NT2/D1 (cell line): ENCODE results near the gene PRG2.

ENCODE experiments used
- DNase-seq: peaks from one replicate; pipeline ENCODE4 v3.0.0-alpha.2; 2011; ENCODE audit warnings: low read depth, low spot score
- H3K27me3 ChIP-seq: 2 replicates; pipeline ENCODE4 v1.6.0; 2011; ENCODE audit warnings: mild to moderate bottlenecking; ENCODE audit not compliant: insufficient read length, insufficient read depth
- H3K36me3 ChIP-seq: 2 replicates; pipeline ENCODE4 v1.6.1; 2011; ENCODE audit warnings: mild to moderate bottlenecking, low read length, mixed read lengths; ENCODE audit not compliant: insufficient read depth, insufficient read length
- H3K4me1 ChIP-seq: 2 replicates; pipeline ENCODE4 v1.5.1; 2011; ENCODE audit not compliant: insufficient read depth, insufficient read length
- H3K4me3 ChIP-seq: 2 replicates; pipeline ENCODE4 v1.5.1; 2011; ENCODE audit warnings: low read depth; ENCODE audit not compliant: insufficient read length
- H3K9ac ChIP-seq: 2 replicates; pipeline ENCODE4 v1.6.0; 2011; ENCODE audit warnings: low read depth; ENCODE audit not compliant: insufficient read length
- H3K9me3 ChIP-seq: 2 replicates; pipeline ENCODE4 v1.5.1; 2011; ENCODE audit warnings: mild to moderate bottlenecking, low read length; ENCODE audit not compliant: insufficient read depth
- SUZ12 ChIP-seq: IDR thresholded peaks from 2 replicates; pipeline ENCODE4 v1.6.1; 2011; ENCODE audit not compliant: insufficient read length, insufficient read depth; ENCODE audit errors: extremely low read depth
- YY1 ChIP-seq: IDR thresholded peaks from 2 replicates; pipeline ENCODE4 v1.6.1; 2011; ENCODE audit not compliant: insufficient read length, insufficient read depth
- ZNF274 ChIP-seq: IDR thresholded peaks from 2 replicates; pipeline ENCODE4 v1.6.1; 2011; ENCODE audit warnings: mild to moderate bottlenecking, low read depth, low read length

PRG2 gene

GRCh38 chr11:57349491-57350274, 40.8 kb downstream of the PRG2 start:
- DNase-seq = no peak

GRCh38 chr11:57348636-57349313, 41.7 kb downstream of the PRG2 start:
- TF ChIP-seq ZNF274 = no peak
- TF ChIP-seq SUZ12 = no peak
- TF ChIP-seq YY1 = no peak
- Histone ChIP-seq H3K27me3 (peaks cover 10% of the 10 kb centered on the region), H3K36me3 (no peaks in the 10 kb centered on the region), H3K9me3 (peaks cover 13% of the 10 kb centered on the region), H3K4me3 (no peak overlapping the region), H3K9ac (no peak overlapping the region), H3K4me1 (peaks cover 18% of the 10 kb centered on the region)
- DNase-seq = no peak

More at GRCh38 chr11:57349491-57350274, 40.8 kb downstream of the PRG2 start:
- peak overlapping the region; percentile 33 for H3K4me3 ChIP-seq
- peaks cover 13% of the 10 kb centered on the region for H3K9me3 ChIP-seq
- H3K4me1 ChIP-seq = peaks cover 14% of the 10 kb centered on the region
- peaks cover 10% of the 10 kb centered on the region for H3K27me3 ChIP-seq
- peak overlapping the region; percentile 74 for H3K9ac ChIP-seq
- no peaks in the 10 kb centered on the region for H3K36me3 ChIP-seq
- no peak for TF ChIP-seq YY1
- TF ChIP-seq SUZ12 = no peak
- no peak for TF ChIP-seq ZNF274

GRCh38 chr11:57348052-57348451, 42.4 kb downstream of the PRG2 start:
- Histone ChIP-seq H3K4me3 (no peak overlapping the region), H3K4me1 (peaks cover 23% of the 10 kb centered on the region), H3K9me3 (peaks cover 13% of the 10 kb centered on the region), H3K36me3 (no peaks in the 10 kb centered on the region), H3K27me3 (peaks cover 10% of the 10 kb centered on the region), H3K9ac (peak overlapping the region; percentile 8)
- TF ChIP-seq ZNF274 (no peak), SUZ12 (no peak), YY1 (no peak)
- DNase-seq = no peak

GRCh38 chr11:57347336-57347735, 43.1 kb downstream of the PRG2 start:
- peaks cover 13% of the 10 kb centered on the region for H3K9me3 ChIP-seq
- H3K9ac ChIP-seq = no peak overlapping the region
- H3K27me3 ChIP-seq = peaks cover 10% of the 10 kb centered on the region
- H3K36me3 ChIP-seq = no peaks in the 10 kb centered on the region
- no peak for TF ChIP-seq SUZ12
- TF ChIP-seq YY1 = no peak
- no peak for TF ChIP-seq ZNF274
- peaks cover 20% of the 10 kb centered on the region for H3K4me1 ChIP-seq
- no peak overlapping the region for H3K4me3 ChIP-seq
- DNase-seq = no peak

- H3K9ac ChIP-seq = no peak overlapping the region
- peak; percentile 79 for DNase-seq
- peaks cover 10% of the 10 kb centered on the region for H3K27me3 ChIP-seq
- H3K4me1 ChIP-seq = peaks cover 20% of the 10 kb centered on the region
- TF ChIP-seq ZNF274 = no peak
- TF ChIP-seq SUZ12 = no peak
- no peak for TF ChIP-seq YY1
- H3K9me3 ChIP-seq = no peaks in the 10 kb centered on the region
- H3K4me3 ChIP-seq = no peak overlapping the region
- H3K36me3 ChIP-seq = no peaks in the 10 kb centered on the region
Measured at GRCh38 chr11:57345555-57346211, 44.8 kb downstream of the PRG2 start.

- Histone ChIP-seq H3K9me3 (no peaks in the 10 kb centered on the region), H3K4me3 (no peak overlapping the region), H3K4me1 (peaks cover 27% of the 10 kb centered on the region), H3K36me3 (no peaks in the 10 kb centered on the region), H3K9ac (no peak overlapping the region), H3K27me3 (peaks cover 10% of the 10 kb centered on the region)
- no peak for DNase-seq
- no peak for TF ChIP-seq SUZ12
- no peak for TF ChIP-seq ZNF274
- no peak for TF ChIP-seq YY1
Measured at GRCh38 chr11:57344826-57345225, 45.6 kb downstream of the PRG2 start.

GRCh38 chr11:57343825-57344224, 46.6 kb downstream of the PRG2 start:
- no peak for DNase-seq
- Histone ChIP-seq H3K36me3 (no peaks in the 10 kb centered on the region), H3K4me1 (peaks cover 33% of the 10 kb centered on the region), H3K4me3 (no peak overlapping the region), H3K9ac (peak overlapping the region; percentile 50), H3K9me3 (no peaks in the 10 kb centered on the region), H3K27me3 (peaks cover 10% of the 10 kb centered on the region)
- TF ChIP-seq ZNF274 (no peak), SUZ12 (no peak), YY1 (no peak)
